GM21723 (cell line): Measurements from ENCODE around the gene RHEX.
A peak's percentile ranks its signal among the peaks of the same experiment; 100 is the strongest.
"Not testable (repeated sequence)": the region's sequence is repeated elsewhere in the genome, so short reads cannot be mapped to it uniquely, and the experiment has no call there.

Experiments
- ATAC-seq: cut with Tn5 transposase; IDR thresholded peaks from one replicate; pipeline ENCODE4 v1.9.1; 2021; ENCODE audit warnings: mild to moderate bottlenecking, moderate library complexity; ENCODE audit not compliant: unreplicated experiment

The RHEX gene

DNA sequence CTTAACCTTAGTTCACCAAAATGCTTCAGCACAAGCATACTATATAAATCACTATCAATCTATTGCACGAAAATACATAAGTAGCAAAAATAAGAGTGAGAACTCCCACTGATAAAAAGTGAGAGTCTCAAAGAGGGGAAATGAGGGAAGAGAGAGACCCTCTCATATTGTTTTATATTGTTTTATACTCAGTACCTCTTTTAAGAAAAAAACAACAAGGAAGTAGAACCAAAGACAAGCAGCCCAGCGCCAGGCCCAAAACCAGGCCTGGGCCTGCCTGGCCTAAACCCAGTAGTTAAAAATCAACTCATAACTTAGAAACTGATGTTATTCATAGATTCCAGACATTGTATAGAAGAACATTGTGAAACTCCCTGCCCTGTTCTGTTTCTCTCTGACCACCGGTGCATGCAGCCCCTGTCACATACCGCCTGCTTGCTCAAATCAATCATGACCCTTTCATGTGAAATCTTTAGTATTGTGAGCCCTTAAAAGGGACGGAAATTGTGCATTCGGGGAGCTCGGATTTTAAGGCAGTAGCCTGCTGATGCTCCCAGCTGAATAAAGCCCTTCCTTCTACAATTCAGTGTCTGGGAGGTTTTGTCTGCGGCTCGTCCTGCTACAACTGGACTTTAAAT, 5.4 kb downstream of the RHEX start:
- ATAC-seq = not testable (repeated sequence)

DNA sequence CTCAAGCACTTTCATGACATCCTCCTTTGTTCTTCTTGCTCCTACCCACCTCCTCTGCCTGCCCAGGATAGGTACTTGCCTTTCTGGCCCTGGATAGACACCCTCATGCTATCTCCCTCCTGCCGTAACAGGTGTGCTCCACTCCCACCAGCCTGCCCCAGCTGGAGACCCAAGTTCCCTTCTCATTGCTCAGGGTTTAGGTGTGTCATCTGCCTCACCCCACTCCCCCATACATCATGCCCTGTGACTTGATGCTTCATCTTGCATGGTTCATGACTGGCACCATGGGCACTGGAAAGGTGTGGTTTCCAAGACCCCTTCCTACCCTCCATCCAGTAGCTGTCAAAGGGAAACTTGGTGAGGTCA, 5.9 kb downstream of the RHEX start:
- ATAC-seq = no peak

DNA sequence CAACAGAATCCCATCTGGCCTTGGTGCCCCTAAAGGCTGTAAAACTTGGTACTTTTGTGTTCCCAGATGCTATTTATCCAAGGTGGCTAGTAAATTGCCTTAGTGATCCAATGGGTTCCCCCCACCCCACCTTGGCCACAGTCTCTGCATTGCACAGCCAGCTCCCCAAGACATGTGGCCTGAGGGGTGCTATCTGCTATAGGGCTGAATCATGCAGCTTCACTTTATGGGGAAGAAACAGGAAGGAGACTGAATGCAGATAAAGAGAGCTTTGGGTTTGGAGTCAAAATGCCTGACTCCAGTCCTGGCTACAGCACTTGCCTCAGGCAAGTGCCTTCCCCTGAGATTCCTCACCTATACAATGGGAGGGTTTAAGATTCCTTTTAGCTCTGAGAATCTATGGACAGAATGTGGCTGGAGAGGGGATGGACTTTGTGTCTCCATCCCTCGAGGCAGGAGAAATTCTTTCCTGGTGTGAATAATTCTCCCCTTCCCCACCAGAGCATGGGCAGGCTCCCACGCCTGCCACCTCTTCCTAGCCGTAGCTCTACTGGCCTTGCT, 6.5 kb downstream of the RHEX start:
- no peak for ATAC-seq

DNA sequence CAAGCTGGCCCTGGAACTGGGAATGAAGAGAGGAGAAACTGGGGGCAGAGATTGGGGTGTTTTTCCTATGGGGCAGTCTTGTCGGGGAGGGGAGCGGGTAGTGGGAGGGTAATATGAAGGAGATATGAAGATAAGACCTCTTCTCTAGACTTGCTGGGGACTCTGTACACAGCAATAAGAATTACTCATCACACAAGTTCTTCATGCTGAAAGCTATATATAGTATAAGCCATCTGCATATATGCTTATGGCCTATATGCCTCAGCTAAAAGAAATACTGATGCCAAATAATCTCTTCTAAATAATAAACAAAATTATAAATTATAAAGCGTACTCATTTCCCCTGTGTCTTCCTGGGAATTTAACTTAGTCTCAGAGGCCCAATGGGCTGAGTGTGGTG, 7.9 kb downstream of the RHEX start:
- no peak for ATAC-seq

DNA sequence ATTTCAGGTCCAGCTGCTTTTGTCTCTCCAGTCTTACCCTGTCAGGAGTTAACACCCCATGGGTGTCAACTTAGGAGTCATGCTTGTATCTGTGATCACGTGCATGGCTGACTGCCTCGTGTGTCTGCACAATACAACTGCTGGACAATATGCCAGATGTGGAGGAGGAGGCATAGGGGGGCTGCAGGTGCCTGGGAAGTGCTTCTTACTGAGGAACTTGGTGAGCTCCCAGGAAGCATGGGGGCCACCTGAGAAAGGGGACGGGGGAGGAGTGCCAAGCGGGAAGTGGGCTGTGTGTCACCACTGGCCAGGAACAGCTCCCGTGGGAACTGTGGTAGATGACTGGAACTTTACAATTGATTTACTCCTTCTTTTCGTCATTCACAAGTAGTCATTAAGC, 9.5 kb downstream of the RHEX start:
- no peak for ATAC-seq

DNA sequence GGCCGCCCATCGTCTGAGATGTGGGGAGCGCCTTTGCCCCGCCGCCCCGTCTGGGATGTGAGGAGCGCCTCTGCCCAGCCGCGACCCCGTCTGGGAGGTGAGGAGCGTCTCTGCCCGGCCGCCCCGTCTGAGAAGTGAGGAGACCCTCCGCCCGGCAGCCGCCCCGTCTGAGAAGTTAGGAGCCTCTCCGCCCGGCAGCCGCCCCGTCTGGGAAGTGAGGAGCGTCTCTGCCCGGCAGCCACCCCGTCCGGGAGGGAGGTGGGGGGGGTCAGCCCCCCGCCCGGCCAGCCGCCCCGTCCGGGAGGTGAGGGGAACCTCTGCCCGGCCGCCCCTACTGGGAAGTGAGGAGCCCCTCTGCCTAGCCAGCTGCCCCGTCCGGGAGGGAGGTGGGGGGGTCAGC, 11.0 kb downstream of the RHEX start:
- not testable (repeated sequence) for ATAC-seq

DNA sequence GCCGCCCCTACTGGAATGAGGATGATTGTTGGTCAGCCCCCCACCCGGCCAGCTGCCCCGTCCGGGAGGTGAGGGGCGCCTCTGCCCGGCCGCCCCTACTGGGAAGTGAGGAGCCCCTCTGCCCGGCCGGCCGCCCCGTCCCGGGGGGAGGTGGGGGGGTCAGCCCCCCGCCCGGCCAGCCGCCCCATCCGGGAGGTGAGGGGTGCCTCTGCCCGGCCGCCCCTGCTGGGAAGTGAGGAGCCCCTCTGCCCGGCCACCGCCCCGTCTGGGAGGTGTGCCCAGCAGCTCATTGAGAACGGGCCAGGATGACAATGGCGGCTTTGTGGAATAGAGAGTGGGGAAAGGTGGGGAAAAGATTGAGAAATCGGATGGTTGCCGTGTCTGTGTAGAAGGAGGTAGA, 11.5 kb downstream of the RHEX start:
- not testable (repeated sequence) for ATAC-seq

DNA sequence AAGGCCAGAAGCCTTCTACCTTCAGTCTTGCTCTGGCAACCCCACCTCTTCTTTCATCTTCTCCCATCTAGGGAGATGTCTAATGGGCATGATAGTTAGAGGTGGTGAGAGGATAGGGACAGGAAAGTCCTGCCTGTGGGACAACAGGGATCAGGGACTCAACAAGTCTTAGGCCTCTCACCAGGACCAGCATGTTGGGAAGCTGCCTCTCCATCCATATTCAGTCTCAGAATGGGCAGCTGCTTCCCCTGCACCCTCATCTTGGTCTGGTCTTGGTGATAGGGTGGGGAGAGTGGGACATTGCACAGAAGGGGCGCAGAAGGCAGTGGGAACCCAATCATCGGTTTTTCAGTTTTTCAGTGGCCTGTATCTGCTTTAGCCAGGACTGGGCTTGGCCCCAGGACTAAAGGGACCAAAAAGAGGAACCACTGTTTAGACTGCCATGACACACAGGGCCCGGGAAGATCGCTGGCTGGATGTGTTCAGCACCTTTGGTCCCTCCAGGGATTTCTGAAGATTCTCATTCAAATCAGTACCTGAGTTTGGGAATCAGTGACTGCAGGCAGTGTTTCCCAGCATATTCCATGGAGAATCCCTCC, 12.7 kb downstream of the RHEX start:
- ATAC-seq = no peak

DNA sequence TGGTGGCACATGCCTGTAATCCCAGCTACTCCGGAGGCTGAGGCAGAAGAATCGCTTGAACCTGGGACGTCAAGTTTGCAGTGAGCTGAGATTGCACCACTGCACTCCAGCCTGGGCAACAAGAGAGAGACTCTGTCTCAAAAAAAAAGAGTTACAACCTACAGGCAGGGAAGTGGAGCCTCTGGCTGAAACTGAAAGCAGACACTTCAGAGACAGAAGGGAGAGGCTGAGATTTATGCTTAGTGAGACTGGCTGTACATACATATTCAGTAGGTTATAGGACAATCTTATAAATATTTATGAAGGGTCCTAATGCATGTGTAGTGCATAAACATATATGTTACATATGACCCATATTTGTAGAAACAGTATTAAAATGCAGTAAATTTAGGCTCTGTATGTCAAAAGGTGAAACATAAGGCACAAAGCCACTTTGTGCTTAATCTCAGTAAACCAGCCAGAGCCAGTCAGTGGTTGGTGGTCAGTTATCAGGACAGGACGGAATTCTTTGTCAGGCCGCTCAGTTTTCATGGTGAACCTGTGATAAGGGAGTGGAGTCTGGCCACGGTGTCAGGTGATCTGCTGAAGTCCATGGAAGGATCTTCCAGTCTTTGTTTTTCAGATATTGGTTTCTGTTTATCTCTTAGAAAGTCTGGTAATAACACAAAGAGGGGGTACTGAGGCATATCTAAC, 13.7 kb downstream of the RHEX start:
- peak; percentile 91 for ATAC-seq

DNA sequence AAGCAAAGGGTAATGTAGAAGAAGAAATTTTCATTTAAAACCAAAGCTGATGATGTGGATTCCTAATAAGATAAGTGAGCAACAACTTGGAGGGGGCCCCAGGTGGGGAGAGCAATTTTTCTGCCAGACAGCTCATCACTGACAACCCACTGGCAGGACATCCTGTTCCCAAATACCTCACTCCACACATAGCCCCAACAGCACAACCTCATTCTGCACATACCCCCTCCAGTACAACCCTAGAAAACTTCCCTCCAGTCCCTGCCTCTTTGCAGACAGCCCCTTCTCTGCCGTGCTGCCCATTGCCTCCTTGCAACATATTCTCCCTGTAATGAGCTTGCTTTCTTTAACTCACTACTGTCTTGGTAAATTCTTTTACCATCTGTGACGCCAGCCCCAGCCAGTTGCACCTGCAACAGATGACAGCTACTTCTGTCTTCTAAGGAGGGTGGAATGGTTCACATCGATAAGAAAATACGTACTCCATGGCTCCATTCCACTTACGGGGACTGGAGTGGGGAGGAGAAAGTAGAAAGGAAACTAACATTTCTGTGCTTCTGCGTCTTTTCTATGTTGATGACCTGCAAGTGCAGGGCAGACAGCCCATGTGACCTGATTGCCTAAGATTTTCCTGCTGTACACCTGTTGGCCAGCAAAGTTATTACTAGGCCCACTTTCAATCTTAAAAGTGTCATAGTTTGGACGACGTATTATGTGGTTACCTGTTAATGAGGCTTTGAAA, 14.7 kb downstream of the RHEX start:
- ATAC-seq = no peak

DNA sequence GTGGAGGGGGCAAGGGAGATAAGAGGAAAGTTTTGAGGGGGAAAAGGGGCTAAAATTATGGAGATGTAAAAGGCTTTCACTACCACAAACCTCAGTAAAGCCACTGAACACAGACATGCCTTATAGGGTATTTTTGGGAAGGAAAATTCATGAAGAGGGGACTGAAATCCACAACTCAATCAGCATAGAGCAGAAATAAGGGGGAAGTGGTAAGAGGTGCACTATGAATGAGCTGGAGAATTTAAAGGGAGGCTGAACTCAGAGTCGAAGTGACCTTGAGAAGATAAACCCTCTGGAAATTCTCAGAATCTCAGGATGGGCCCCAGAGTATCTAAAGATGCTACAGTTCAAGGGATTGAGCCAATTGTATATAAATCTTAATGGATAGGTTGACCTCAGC, 15.3 kb downstream of the RHEX start:
- no peak for ATAC-seq

DNA sequence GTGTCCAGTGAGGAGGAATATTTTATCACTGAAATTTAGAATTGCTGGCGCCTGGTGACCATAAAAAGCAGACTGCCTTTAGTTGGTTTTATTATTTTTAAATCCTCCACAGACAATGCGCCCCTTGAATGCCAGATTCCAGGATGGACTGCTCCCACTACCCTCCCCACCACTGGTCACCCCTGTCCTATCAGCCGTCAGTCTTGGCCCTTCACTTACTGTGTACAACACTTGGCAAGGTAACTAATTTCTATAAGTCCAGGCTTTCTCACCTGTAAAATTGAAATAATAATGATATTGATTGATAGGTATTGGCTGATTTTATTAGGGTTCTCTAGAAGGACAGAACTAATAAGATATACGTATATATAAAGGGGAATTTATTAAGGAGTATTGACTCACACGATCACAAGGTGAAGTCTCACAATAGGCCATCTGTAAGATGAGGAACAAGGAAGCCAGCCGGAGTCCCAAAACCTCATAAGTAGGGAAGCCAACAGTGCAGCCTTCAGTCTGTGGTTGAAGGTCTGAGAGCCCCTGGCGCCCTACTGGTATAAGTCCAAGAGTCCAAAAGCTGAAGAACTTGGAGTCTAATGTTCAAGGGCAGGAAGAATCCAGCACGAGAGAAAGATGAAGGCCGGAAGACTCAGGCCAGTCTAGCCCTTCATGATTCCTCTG, 17.8 kb downstream of the RHEX start:
- ATAC-seq = no peak

DNA sequence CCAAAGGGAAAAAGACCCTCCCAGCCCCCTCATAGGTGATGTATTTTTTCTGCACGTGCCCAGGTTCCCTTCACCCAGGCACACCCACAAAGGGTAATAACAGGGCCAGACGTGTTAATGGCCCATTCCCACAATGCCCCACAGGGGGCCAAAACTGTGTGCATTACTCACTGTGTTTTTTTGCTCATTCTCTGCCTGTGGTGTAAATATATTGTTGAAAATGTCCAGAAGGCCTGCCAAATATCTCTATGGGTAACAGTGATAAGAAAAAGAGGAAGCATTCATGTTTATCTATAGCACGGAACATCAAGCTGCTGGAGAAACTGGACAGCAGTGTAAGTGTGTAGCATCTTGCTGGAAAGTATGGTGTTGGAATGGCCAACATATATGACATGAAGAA, 21.9 kb downstream of the RHEX start:
- no peak for ATAC-seq

DNA sequence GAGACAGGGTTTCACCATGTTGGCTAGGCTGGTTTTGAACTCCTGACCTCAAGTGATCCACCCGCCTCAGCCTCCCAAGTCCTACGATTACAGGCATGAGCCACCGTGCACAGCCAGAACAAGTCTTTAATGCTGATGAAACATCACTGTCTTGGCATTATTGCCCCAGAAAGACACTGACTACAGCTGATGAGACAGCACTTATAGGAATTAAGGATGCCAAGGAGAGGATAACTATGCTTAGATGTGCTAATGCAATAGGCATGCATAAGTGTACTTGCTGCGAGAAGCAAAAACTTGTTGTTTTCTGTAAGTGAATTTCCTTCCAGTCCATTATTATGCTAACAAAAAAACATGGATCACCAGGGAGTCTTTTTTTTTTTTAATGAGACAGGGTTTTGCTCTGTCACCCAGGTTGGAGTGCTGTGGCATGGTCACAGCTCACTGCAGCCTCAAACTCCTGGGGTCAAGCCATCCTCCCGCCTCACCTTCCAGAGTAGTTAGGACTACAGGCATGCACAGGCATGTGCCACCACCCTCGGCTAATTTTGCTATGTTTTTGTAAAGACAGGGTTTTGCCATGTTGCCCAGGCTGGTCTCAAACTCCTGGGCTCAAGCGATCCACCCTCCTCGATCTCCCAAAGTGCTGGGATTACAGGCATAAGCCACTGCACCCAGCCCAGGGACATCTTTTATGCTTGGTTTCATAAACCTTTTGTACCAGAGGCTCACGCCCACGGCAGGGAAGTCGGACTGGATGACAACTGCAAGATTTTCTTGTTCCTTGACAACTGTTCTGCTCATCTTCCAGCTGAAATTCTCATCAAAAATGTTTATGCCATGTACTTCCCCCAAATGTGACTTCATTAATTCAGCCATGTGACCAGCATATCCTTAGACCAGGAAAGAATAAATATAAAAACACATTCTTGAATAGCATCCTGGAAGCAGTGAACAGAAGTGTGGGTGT, 23.1 kb downstream of the RHEX start:
- no peak for ATAC-seq

DNA sequence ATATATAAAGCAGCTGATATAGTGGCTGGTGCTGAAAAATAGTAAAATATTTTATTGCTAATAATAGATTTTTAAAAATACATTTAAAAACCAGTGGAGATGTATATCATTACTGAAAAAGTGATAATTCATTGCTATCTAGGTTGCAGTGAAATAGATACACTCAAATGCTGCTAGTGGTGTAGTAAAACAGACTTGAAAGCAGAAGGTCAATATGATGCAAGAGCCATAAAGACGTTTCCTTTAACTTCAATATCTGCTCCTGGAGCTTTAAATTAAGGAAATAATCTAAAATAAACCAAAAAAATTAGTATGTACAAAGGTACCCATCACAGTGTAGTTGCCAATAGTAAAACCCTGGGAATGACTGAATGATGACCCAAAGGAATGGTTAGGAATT, 26.2 kb downstream of the RHEX start:
- no peak for ATAC-seq

DNA sequence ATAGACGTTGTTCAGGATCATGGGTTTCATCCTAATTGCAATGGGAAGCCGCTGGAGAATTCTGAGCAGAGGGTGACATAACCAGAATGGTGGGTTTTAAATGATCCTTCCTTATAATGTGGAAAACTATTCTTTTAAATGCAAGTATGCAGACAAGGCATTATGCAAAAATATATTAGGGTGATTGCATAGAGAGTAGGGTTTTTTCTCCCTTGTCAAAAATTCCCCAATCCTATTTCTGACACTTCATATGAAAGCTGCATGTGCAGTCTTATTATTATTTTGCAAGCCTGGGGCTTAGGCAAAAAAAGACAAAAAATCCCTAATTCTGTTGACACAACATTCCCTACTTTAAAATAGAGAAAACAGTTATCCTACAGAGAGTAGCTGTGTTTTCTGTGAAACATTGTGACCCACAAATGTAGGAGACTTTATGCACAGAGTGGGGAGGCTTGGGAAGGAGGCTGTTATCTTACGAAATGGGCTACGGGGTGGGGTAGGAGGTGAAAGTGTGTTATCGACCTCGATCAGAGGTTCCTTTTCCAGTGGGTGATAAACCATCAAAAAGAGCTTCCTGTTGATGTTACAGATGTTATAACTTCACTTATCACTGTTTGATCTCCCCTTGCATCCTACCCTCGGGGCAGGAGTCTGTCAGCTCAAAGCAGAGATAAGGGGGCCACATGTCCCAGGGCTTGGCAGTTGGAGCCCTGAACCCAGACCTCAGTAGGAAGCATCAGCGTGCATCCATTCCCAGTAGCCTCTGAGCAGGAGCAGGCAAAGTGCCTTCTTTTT, 27.2 kb downstream of the RHEX start:
- no peak for ATAC-seq

DNA sequence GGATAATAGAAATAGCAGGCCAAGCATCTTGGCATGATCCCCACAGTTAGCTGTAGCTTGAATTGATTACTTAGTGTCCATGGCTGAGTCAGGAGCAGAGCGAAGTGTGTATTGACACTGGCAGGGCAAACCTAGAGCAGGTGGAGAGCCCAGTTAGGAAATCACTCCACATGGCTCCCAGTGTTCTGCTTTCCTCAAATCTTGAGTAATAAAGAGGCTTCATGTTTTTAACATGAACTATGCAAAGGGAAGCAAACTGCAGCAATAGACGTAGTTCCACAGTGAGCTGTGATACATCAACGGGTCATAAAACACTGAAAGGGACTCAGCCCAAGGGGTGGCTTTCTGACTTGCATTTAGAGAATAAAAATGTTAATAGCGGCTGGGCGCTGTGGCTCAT, 28.9 kb downstream of the RHEX start:
- ATAC-seq = no peak

DNA sequence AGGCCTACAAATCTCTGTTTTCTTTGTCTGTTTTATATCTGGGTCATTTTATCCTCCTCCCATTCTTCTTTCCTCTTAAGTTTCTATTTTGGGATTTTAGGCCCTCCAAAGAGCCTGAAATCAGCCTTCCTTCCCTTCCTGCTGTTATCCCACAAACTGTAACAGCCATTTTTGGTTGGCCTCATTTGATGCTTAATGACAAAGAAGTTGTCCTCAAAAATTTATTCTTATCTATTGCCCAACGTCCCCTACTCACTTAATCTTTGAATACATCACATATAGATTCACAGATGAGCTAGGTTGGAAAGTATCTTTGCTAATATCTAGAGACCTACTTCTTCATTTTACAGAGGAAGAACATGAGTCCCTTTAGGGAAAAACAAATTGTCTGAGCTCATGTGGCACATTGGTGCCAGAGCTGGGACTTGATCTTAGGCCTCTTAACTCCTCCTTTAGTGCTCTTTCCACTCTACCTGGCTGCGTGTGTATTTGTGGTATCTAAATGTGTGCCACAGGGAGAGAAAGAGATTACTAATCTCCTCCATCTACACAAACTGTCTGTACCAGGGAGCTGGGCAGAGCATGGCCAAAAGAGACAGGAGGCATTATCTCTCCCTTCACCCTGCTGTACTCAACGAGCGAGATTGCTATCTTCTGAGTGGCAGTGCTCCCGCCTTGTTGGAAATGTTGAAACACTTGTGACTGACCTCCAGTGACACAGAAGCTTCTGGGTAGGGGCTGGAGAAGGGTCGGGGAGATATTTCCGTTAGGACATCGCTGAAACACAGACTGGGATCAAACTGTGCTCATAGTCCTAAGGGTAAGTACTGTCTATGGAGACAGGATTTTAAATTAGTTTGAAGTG, 30.1 kb downstream of the RHEX start:
- no peak for ATAC-seq
